ENCODE measurements around the gene OXLD1. TPM values are rescaled to one million over a fixed set of nuclear protein-coding genes. Genes with fewer than 3 reads are reported as not detected.
"Not testable (repeated sequence)": the region's sequence is repeated elsewhere in the genome, so short reads cannot be mapped to it uniquely, and the experiment has no call there.

Gene OXLD1
- total RNA-seq, 1 experiment from 2014 or later = 40.2 TPM

- H3K9me2 ChIP-seq (ENCODE audit: insufficient read depth) = no peaks in the 10 kb centered on the region
- no peak overlapping the region for H3K27ac ChIP-seq
- TF ChIP-seq CTCF (conservative IDR thresholded peaks at IDR 0.05) (no peak), EZH2 (IDR thresholded peaks at IDR 0.05; ENCODE audit: low read depth) (no peak)
- H3K36me3 ChIP-seq (ENCODE audit: low read depth) = no peaks in the 10 kb centered on the region
- no peak overlapping the region for H2AFZ ChIP-seq
- BruUV-seq (replicated peaks) = no TSS peak
- H3K79me2 ChIP-seq (ENCODE audit: low read depth) = peaks cover 32% of the 10 kb centered on the region
- peaks cover under 1% of the 10 kb centered on the region for H4K20me1 ChIP-seq (ENCODE audit: insufficient read depth)
- H3F3A ChIP-seq (ENCODE audit: insufficient read depth, low read depth) = peaks cover 10% of the 10 kb centered on the region; the same call in 1 of the 2 replicates
- H3K9me3 ChIP-seq (ENCODE audit: insufficient read depth, low read depth) = no peaks in the 10 kb centered on the region
- no peak overlapping the region for H3K4me2 ChIP-seq
- DNase-seq = no peak
- ChIA-PET CTCF (no interaction called here), POLR2A (ENCODE audit: unreplicated experiment) (no interaction called here)
- no peaks in the 10 kb centered on the region for H3K27me3 ChIP-seq (ENCODE audit: insufficient read depth, low read depth)
- intact Hi-C loops (cut with micrococcal nuclease; ENCODE audit: unreplicated experiment) = loop anchor here (5.0 kb wide), 2 partner anchors 43 to 342 kb away; partner anchors contain the start of genes CENPX, LRRC45, NPLOC4 and TSPAN10
- no peak overlapping the region for H3K4me3 ChIP-seq
- H3K4me1 ChIP-seq (replicated peaks; ENCODE audit: insufficient read depth) = peaks cover under 1% of the 10 kb centered on the region; the same call in 1 of the 2 replicates
These were observed 13.7 kb upstream of the OXLD1 start for GRCh38 chr17:81680150-81680549.

GRCh38 chr17:81676906-81677305 is 10.5 kb upstream of the OXLD1 start:
- ChIA-PET CTCF (no interaction called here), POLR2A (ENCODE audit: unreplicated experiment) (no interaction called here)
- Histone ChIP-seq H3K4me2 (no peak overlapping the region), H3K4me3 (no peak overlapping the region), H3K9me2 (ENCODE audit: insufficient read depth) (no peaks in the 10 kb centered on the region), H3F3A (ENCODE audit: insufficient read depth, low read depth) (peaks cover 12% of the 10 kb centered on the region; the same call in 1 of the 2 replicates), H3K79me2 (ENCODE audit: low read depth) (0 out of 2 replicates have a peak, but pooled peaks cover 4% of the 10 kb centered on the region), H2AFZ (no peak overlapping the region), H3K27ac (no peak overlapping the region), H3K9me3 (ENCODE audit: insufficient read depth, low read depth) (no peaks in the 10 kb centered on the region), H3K36me3 (ENCODE audit: low read depth) (no peaks in the 10 kb centered on the region), H4K20me1 (ENCODE audit: insufficient read depth) (no peaks in the 10 kb centered on the region), H3K27me3 (ENCODE audit: insufficient read depth, low read depth) (no peaks in the 10 kb centered on the region), H3K4me1 (replicated peaks; ENCODE audit: insufficient read depth) (no peaks in the 10 kb centered on the region)
- intact Hi-C loops (cut with micrococcal nuclease; ENCODE audit: unreplicated experiment) = no loop called here
- no peak for DNase-seq
- no peak for TF ChIP-seq EZH2 (IDR thresholded peaks at IDR 0.05; ENCODE audit: low read depth)
- no peak for TF ChIP-seq CTCF (conservative IDR thresholded peaks at IDR 0.05)
- no TSS peak for BruUV-seq (replicated peaks)

GRCh38 chr17:81675515-81676221 is 9.3 kb upstream of the OXLD1 start:
- DNase-seq = peak in 1 of 2 experiments; percentile 56
- TF ChIP-seq CTCF (conservative IDR thresholded peaks at IDR 0.05) = peak; percentile 69
- H3K9me3 ChIP-seq (ENCODE audit: insufficient read depth, low read depth); H3K4me1 ChIP-seq (replicated peaks; ENCODE audit: insufficient read depth); H3K9me2 ChIP-seq (ENCODE audit: insufficient read depth); H3K27me3 ChIP-seq (ENCODE audit: insufficient read depth, low read depth); H4K20me1 ChIP-seq (ENCODE audit: insufficient read depth); BruUV-seq (replicated peaks); intact Hi-C loops (cut with micrococcal nuclease; ENCODE audit: unreplicated experiment); H3K4me3 ChIP-seq; H3K27ac ChIP-seq; H2AFZ ChIP-seq; H3K4me2 ChIP-seq; H3K36me3 ChIP-seq (ENCODE audit: low read depth); H3K79me2 ChIP-seq (ENCODE audit: low read depth): not testable (repeated sequence)
- CTCF ChIA-PET = interaction anchor here (0.6 kb wide), 2 partner anchors 36 to 337 kb away, joined by 3 to 4 read pairs; no protein-coding TSS in a partner anchor
- H3F3A ChIP-seq (ENCODE audit: insufficient read depth, low read depth) = peaks cover 12% of the 10 kb centered on the region; the same call in 1 of the 2 replicates
- POLR2A ChIA-PET (ENCODE audit: unreplicated experiment) = interaction anchor here (0.6 kb wide), 1 partner anchor 184 kb away, joined by 4 read pairs; no protein-coding TSS in a partner anchor

Data from PC-9 (cell line).